G401 (cell line): ENCODE measurements around the gene CDH23. TPM values are rescaled to one million over a fixed set of nuclear protein-coding genes. Genes with fewer than 3 reads are reported as not detected.

Experiments used
- DNase-seq: peaks from one replicate; pipeline ENCODE4 v3.0.0-alpha.2; 2015; ENCODE audit warnings: low spot score
- in situ Hi-C: cut with HindIII; loops from 2 replicates; pipeline ENCODE4 v1.10.0; 2016; ENCODE audit warnings: low sequenced_read_pairs, mixed read lengths
- total RNA-seq: library from RNA; depleted of rRNA; stranded (reverse); fragments of >200 nt; shearing (Covaris generic); gene quantifications from 2 replicates; pipeline ENCODE4 v1.2.3, GENCODE V29; 2014

Gene CDH23
- total RNA-seq, 1 experiment from 2014 or later, result 5.9 TPM

- no peak for DNase-seq
- in situ Hi-C loops, result no loop called here
These were observed 426.6 kb downstream of the CDH23 start for GRCh38 chr10:71823356-71823755.

GRCh38 chr10:71824333-71824732 is 427.6 kb downstream of the CDH23 start:
- in situ Hi-C loops, result no loop called here
- DNase-seq, result no peak

GRCh38 chr10:71825217-71825616 is 428.5 kb downstream of the CDH23 start:
- no peak for DNase-seq
- in situ Hi-C loops, result no loop called here

- no peak for DNase-seq
- in situ Hi-C loops, result no loop called here
These were observed 431.1 kb downstream of the CDH23 start for GRCh38 chr10:71827852-71828251.

GRCh38 chr10:71828702-71829101 is 432.0 kb downstream of the CDH23 start:
- in situ Hi-C loops, result no loop called here
- DNase-seq, result no peak

GRCh38 chr10:71829171-71829570 is 432.5 kb downstream of the CDH23 start:
- no peak for DNase-seq
- in situ Hi-C loops, result no loop called here

- in situ Hi-C loops, result no loop called here
- DNase-seq, result no peak
These were observed 433.2 kb downstream of the CDH23 start for GRCh38 chr10:71829896-71830295.

- in situ Hi-C loops, result no loop called here
- no peak for DNase-seq
These were observed 434.0 kb downstream of the CDH23 start for GRCh38 chr10:71830726-71831125.

- DNase-seq, result no peak
- in situ Hi-C loops, result no loop called here
These were observed 435.2 kb downstream of the CDH23 start for GRCh38 chr10:71831646-71832552.

- DNase-seq, result no peak
- in situ Hi-C loops, result no loop called here
These were observed 436.2 kb downstream of the CDH23 start for GRCh38 chr10:71832967-71833366.

GRCh38 chr10:71833451-71834342 is 437.0 kb downstream of the CDH23 start:
- in situ Hi-C loops, result no loop called here
- no peak for DNase-seq

- in situ Hi-C loops, result no loop called here
- DNase-seq, result no peak
These were observed 437.6 kb downstream of the CDH23 start for GRCh38 chr10:71834343-71834674.

- no peak for DNase-seq
- in situ Hi-C loops, result no loop called here
These were observed 439.2 kb downstream of the CDH23 start for GRCh38 chr10:71835671-71836595.

- in situ Hi-C loops, result no loop called here
- no peak for DNase-seq
These were observed 439.9 kb downstream of the CDH23 start for GRCh38 chr10:71836596-71836974.

GRCh38 chr10:71837098-71837827 is 440.5 kb downstream of the CDH23 start:
- DNase-seq, result no peak
- in situ Hi-C loops, result no loop called here

GRCh38 chr10:71838264-71839211 is 441.8 kb downstream of the CDH23 start:
- in situ Hi-C loops, result no loop called here
- no peak for DNase-seq

GRCh38 chr10:71840177-71840957 is 443.6 kb downstream of the CDH23 start:
- peak; percentile 95 for DNase-seq
- in situ Hi-C loops, result no loop called here
